Activated naive CD8-positive, alpha-beta T cell (primary cell): ENCODE results near the gene DPYD.

ENCODE experiments used
- H3K27ac Mint-ChIP-seq: one replicate; pipeline ENCODE4 v1.8.0; 2021; ENCODE audit warnings: mixed read lengths
- H3K27me3 Mint-ChIP-seq: one replicate; pipeline ENCODE4 v1.8.0; 2021; ENCODE audit warnings: mixed read lengths
- H3K36me3 Mint-ChIP-seq: one replicate; pipeline ENCODE4 v1.8.0; 2021; ENCODE audit warnings: mixed read lengths
- H3K4me1 Mint-ChIP-seq: one replicate; pipeline ENCODE4 v1.8.0; 2021; ENCODE audit warnings: low read depth, mixed read lengths
- H3K4me3 Mint-ChIP-seq: one replicate; pipeline ENCODE4 v1.8.0; 2021; ENCODE audit warnings: mild to moderate bottlenecking, mixed read lengths
- H3K9me3 Mint-ChIP-seq: one replicate; pipeline ENCODE4 v1.8.0; 2021; ENCODE audit warnings: low read depth, mixed read lengths

The DPYD gene

GRCh38 chr1:97691325-97691724 lies 229.5 kb downstream of the DPYD start:
- H3K4me1 Mint-ChIP-seq, result no peaks in the 10 kb centered on the region

GRCh38 chr1:97685360-97685759 lies 235.5 kb downstream of the DPYD start:
- Mint-ChIP-seq H3K4me3 (no peak overlapping the region), H3K4me1 (peaks cover 5% of the 10 kb centered on the region), H3K27ac (no peak overlapping the region), H3K27me3 (no peaks in the 10 kb centered on the region), H3K36me3 (peaks cover 37% of the 10 kb centered on the region), H3K9me3 (no peaks in the 10 kb centered on the region)

More at GRCh38 chr1:97691325-97691724, 229.5 kb downstream of the DPYD start:
- H3K4me3 Mint-ChIP-seq, result no peak overlapping the region
- H3K27ac Mint-ChIP-seq, result no peak overlapping the region
- H3K36me3 Mint-ChIP-seq, result peaks cover 20% of the 10 kb centered on the region
- no peaks in the 10 kb centered on the region for H3K9me3 Mint-ChIP-seq
- no peaks in the 10 kb centered on the region for H3K27me3 Mint-ChIP-seq

GRCh38 chr1:97680894-97681293 lies 239.9 kb downstream of the DPYD start:
- Mint-ChIP-seq H3K27me3 (no peaks in the 10 kb centered on the region), H3K9me3 (peaks cover 5% of the 10 kb centered on the region), H3K36me3 (peaks cover 50% of the 10 kb centered on the region), H3K4me3 (no peak overlapping the region), H3K4me1 (peaks cover 5% of the 10 kb centered on the region), H3K27ac (no peak overlapping the region)

DNA sequence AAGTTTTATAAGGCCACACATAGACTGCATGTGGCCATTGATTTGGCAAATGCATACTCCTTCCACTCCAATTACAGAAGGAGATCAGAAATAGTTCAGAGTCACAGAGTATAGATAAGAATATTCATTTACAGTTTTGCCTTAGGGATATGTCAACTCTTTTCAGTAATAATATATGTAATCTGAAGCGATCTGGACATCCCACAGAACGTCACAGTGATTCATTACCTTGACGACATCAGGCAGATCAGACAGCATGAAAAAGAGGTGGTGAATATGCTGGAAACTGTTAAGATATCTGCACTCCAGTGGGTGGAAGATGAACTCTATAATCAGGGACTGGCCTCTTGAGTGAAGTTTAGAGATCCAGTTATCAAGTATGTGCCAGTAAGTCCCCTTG lies 240.4 kb downstream of the DPYD start:
- peaks cover 46% of the 10 kb centered on the region for H3K36me3 Mint-ChIP-seq
- H3K27ac Mint-ChIP-seq, result no peak overlapping the region
- H3K4me1 Mint-ChIP-seq, result peaks cover 3% of the 10 kb centered on the region
- no peaks in the 10 kb centered on the region for H3K27me3 Mint-ChIP-seq
- peaks cover 5% of the 10 kb centered on the region for H3K9me3 Mint-ChIP-seq
- no peak overlapping the region for H3K4me3 Mint-ChIP-seq

DNA sequence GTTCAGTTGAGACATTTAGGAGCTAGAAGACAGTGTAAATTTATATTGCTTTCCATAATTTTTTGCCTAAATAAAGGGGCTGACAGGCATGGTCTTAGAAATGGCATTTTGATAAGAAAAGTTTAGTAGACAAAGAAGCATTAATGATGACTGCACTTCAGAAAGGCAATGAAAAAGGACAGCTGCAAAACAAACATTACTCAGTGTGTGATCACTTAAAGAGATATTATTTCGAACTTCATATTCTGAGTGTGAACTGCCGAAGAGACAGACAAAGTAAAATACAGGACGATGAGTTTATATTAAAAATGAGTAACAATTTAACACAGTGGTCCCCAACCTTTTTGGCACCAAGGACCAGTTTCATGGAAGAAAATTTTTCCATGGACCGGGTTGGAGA lies 243.1 kb downstream of the DPYD start:
- Mint-ChIP-seq H3K4me3 (no peak overlapping the region), H3K27ac (no peak overlapping the region), H3K27me3 (no peaks in the 10 kb centered on the region), H3K36me3 (peaks cover 51% of the 10 kb centered on the region), H3K9me3 (peaks cover 5% of the 10 kb centered on the region), H3K4me1 (no peaks in the 10 kb centered on the region)

DNA sequence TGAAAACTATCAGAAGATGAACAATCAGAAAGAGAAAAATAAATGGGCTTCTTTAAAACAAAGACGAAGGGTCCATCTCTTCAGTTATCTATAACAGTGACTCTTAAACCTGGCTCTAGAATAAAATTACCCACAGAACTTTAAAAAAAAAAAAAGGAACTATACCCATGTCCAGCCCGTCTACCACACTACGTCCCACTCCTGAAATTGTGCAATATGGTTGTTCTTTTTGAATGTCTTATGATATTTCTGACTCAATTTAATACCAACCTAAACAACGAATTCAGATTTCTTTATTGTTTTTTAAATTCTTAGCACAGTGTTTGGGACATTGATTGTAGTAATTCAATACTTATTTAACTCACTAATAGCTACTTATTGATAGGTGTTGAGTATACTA lies 246.3 kb downstream of the DPYD start:
- peaks cover 42% of the 10 kb centered on the region for H3K36me3 Mint-ChIP-seq
- no peak overlapping the region for H3K27ac Mint-ChIP-seq
- H3K27me3 Mint-ChIP-seq, result no peaks in the 10 kb centered on the region
- H3K4me3 Mint-ChIP-seq, result no peak overlapping the region
- H3K4me1 Mint-ChIP-seq, result no peaks in the 10 kb centered on the region
- H3K9me3 Mint-ChIP-seq, result peaks cover 5% of the 10 kb centered on the region

DNA sequence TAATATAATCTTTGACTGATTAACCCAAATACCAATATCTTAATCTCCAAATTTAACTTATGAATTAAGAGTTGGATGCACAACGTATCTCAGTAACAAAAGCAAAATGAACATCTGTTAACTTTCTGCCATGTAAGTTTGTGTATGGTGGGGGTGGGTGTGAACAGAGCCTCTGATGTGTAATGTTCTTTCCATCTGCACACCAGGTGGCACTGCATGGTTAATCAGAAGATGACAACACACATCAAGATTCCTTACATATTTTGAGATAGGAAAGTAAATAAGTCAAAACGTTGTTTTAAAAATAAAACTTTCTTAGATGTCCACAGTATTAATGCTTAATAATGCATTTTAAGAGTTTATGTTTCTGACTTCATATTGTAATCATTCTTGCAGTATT lies 251.9 kb downstream of the DPYD start:
- no peak overlapping the region for H3K4me3 Mint-ChIP-seq

GRCh38 chr1:97660431-97661105 lies 260.3 kb downstream of the DPYD start:
- H3K27ac Mint-ChIP-seq, result no peak overlapping the region
- H3K4me1 Mint-ChIP-seq, result peaks cover 7% of the 10 kb centered on the region
- no peak overlapping the region for H3K4me3 Mint-ChIP-seq
- H3K36me3 Mint-ChIP-seq, result peaks cover 29% of the 10 kb centered on the region
- peaks cover 4% of the 10 kb centered on the region for H3K9me3 Mint-ChIP-seq
- H3K27me3 Mint-ChIP-seq, result no peaks in the 10 kb centered on the region

More for the DNA sequence above, 251.9 kb downstream of the DPYD start:
- no peaks in the 10 kb centered on the region for H3K9me3 Mint-ChIP-seq
- no peaks in the 10 kb centered on the region for H3K4me1 Mint-ChIP-seq
- no peaks in the 10 kb centered on the region for H3K27me3 Mint-ChIP-seq
- no peak overlapping the region for H3K27ac Mint-ChIP-seq
- H3K36me3 Mint-ChIP-seq, result peaks cover 15% of the 10 kb centered on the region

- H3K4me1 Mint-ChIP-seq, result no peaks in the 10 kb centered on the region
- H3K36me3 Mint-ChIP-seq, result peaks cover 24% of the 10 kb centered on the region
- no peak overlapping the region for H3K4me3 Mint-ChIP-seq
- H3K9me3 Mint-ChIP-seq, result no peaks in the 10 kb centered on the region
- no peaks in the 10 kb centered on the region for H3K27me3 Mint-ChIP-seq
- H3K27ac Mint-ChIP-seq, result no peak overlapping the region
These were observed 265.8 kb downstream of the DPYD start for GRCh38 chr1:97654876-97655585.

DNA sequence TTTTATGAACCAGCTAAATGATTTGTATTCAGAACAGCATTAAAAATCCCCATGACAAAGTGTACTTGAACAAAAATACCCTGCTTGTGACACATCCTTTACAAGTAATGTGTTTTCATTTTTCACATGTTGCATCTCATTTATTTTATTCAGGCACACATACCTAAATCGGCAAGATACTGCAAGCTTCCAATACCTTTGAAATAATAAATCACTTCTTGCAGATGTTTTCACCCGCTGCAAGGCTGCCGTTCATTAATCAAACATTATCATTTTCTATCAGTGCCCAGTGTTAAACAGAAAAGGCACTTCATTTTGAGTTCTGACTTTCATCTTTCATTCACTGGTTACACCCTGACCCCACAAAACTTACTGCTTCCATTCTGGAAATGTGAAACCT lies 269.6 kb downstream of the DPYD start:
- no peak overlapping the region for H3K4me3 Mint-ChIP-seq
- no peaks in the 10 kb centered on the region for H3K4me1 Mint-ChIP-seq
- H3K9me3 Mint-ChIP-seq, result peaks cover 13% of the 10 kb centered on the region
- H3K27ac Mint-ChIP-seq, result no peak overlapping the region
- H3K27me3 Mint-ChIP-seq, result no peaks in the 10 kb centered on the region
- H3K36me3 Mint-ChIP-seq, result peaks cover 32% of the 10 kb centered on the region

DNA sequence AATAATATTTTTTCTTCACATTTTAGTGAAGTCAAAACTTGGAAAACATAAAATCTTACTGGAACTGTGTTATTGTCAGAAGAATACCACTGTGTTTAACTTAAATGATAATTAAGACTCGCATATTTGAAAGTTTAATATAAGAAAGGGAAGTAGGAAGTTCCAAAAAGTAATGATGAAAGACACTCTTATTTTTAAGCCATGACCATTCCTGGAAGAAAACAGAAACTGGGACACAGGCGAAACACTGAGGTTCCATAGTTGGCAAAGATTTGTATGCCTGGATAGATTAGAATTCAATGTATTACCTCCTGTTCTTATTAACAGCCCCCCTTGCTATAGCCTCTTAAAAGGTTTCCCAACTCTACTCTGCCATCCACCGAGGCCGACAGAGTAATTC lies 271.2 kb downstream of the DPYD start:
- Mint-ChIP-seq H3K4me1 (no peaks in the 10 kb centered on the region), H3K36me3 (peaks cover 34% of the 10 kb centered on the region), H3K27me3 (no peaks in the 10 kb centered on the region), H3K9me3 (peaks cover 22% of the 10 kb centered on the region), H3K4me3 (no peak overlapping the region), H3K27ac (no peak overlapping the region)

DNA sequence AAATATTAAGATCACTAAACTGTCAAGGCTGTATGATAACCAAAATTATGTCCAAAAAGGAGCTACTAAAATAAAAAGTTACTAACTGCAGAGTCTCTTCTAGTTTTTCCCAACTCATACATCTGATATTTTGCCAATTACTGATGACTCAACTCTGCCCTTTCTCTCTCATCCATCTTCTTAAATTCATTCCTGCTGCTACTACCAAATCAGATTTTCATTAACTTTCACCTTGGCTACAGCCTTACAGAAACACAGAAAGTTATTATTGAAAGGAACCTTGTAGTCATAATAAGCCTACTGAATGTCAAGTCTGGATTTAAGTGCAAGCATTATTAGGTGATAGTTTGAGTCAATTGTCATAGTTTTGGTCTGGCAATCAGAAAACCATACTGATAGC lies 273.1 kb downstream of the DPYD start:
- H3K27ac Mint-ChIP-seq, result no peak overlapping the region

DNA sequence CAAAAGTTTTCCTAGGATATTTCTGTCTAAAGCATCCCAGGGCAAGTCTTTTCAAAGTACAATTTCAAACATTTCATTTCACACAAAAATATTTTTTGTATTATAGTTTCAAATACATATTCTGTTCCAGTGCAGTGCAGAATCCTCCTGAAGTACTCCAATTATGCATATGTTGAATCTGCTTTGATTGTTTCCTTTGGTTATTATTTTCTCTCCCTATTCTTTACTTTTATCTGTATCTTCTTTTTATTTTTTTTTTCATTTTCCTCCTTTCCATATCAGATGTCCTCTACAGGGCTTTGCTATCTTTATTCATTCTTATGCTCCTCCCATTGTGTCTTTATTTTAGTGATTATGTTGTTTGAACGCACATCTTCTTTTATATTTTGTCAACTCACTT lies 274.8 kb downstream of the DPYD start:
- peaks cover 26% of the 10 kb centered on the region for H3K36me3 Mint-ChIP-seq
- H3K27me3 Mint-ChIP-seq, result no peaks in the 10 kb centered on the region
- peaks cover 22% of the 10 kb centered on the region for H3K9me3 Mint-ChIP-seq
- H3K4me1 Mint-ChIP-seq, result no peaks in the 10 kb centered on the region
- H3K4me3 Mint-ChIP-seq, result no peak overlapping the region
- H3K27ac Mint-ChIP-seq, result no peak overlapping the region

More for the DNA sequence above, 273.1 kb downstream of the DPYD start:
- Mint-ChIP-seq H3K36me3 (peaks cover 28% of the 10 kb centered on the region), H3K9me3 (peaks cover 22% of the 10 kb centered on the region), H3K27me3 (no peaks in the 10 kb centered on the region), H3K4me3 (no peak overlapping the region), H3K4me1 (no peaks in the 10 kb centered on the region)

DNA sequence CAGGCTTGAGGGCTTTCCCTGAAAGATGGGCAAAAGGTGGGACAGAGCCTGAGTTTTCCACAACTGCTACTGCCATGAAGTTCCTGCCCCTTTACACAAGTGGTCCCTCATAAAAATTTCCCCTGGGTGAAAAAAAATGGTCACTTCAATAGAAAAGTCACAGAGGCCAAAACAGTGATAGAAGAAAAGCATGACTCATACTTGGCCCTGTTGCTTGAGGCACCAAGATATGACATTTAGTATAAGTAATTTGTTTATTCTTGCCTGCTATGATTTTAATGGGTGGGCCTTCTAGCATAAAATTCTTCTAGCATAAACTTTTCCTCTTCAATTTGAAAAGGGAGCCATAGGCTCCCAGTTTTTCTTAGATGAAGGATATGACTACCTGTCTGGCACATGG lies 280.2 kb downstream of the DPYD start:
- H3K36me3 Mint-ChIP-seq, result peaks cover 29% of the 10 kb centered on the region
- H3K4me3 Mint-ChIP-seq, result no peak overlapping the region
- no peaks in the 10 kb centered on the region for H3K4me1 Mint-ChIP-seq
- H3K27ac Mint-ChIP-seq, result no peak overlapping the region
- peaks cover 3% of the 10 kb centered on the region for H3K9me3 Mint-ChIP-seq
- H3K27me3 Mint-ChIP-seq, result no peaks in the 10 kb centered on the region

- no peak overlapping the region for H3K27ac Mint-ChIP-seq
- peaks cover 9% of the 10 kb centered on the region for H3K4me1 Mint-ChIP-seq
- no peak overlapping the region for H3K4me3 Mint-ChIP-seq
- no peaks in the 10 kb centered on the region for H3K27me3 Mint-ChIP-seq
- no peaks in the 10 kb centered on the region for H3K9me3 Mint-ChIP-seq
- H3K36me3 Mint-ChIP-seq, result peaks cover 33% of the 10 kb centered on the region
These were observed 283.9 kb downstream of the DPYD start for GRCh38 chr1:97636941-97637340.

DNA sequence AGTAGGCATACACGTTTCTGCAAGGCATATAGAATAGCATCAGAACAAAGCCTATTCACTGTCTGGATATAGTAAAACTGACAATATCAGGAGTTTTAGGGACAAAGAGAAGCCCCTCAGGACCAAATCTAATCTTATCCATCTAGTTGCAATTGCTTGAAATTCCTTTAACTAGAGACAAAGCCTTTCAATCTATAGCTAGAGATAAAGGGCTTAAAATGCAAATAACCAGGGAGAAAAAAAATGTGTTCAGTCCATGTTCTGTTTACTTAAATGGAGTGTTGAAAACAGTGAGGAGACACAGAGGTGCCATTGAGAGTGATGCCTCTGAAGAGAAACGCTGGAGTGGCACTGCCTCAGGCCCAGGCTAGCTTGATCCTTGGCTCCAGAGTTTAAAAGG lies 286.1 kb downstream of the DPYD start:
- Mint-ChIP-seq H3K9me3 (no peaks in the 10 kb centered on the region), H3K27me3 (no peaks in the 10 kb centered on the region)

More for the DNA sequence above, 286.1 kb downstream of the DPYD start:
- Mint-ChIP-seq H3K27ac (no peak overlapping the region), H3K36me3 (peaks cover 28% of the 10 kb centered on the region), H3K4me1 (peaks cover 13% of the 10 kb centered on the region), H3K4me3 (no peak overlapping the region)
